ENCODE data around the gene HOXB4.

HOXB4 gene

GRCh38 chr17:48547808-48548522 is 30.2 kb downstream of the HOXB4 start:
- no peak overlapping the region for H3K27ac Mint-ChIP-seq
- peaks cover 5 to 7% of the 10 kb centered on the region in 2 donors for H3K4me1 Mint-ChIP-seq (ENCODE audit: low read depth in 2 of 2)
- no peaks in the 10 kb centered on the region for H3K9me3 Mint-ChIP-seq
- ATAC-seq (replicated peaks): no peak
- no peak for DNase-seq
- no peak overlapping the region for H3K4me3 Mint-ChIP-seq
- peaks cover 2% of the 10 kb centered on the region for H3K36me3 Mint-ChIP-seq (ENCODE audit: insufficient read depth)
- H3K27me3 Mint-ChIP-seq: peaks cover 15 to 17% of the 10 kb centered on the region in 2 donors

- Mint-ChIP-seq H3K27me3 (peaks cover 23 to 25% of the 10 kb centered on the region in 2 donors), H3K9me3 (no peaks in the 10 kb centered on the region), H3K27ac (no peak overlapping the region), H3K36me3 (ENCODE audit: insufficient read depth) (peaks cover 2% of the 10 kb centered on the region), H3K4me1 (ENCODE audit: low read depth in 2 of 2) (peaks cover 12% of the 10 kb centered on the region in 2 donors), H3K4me3 (no peak overlapping the region)
- no peak for DNase-seq
- ATAC-seq (replicated peaks): no peak
Measured at GRCh38 chr17:48546924-48547807, 31.0 kb downstream of the HOXB4 start.

- H3K36me3 Mint-ChIP-seq (ENCODE audit: insufficient read depth): peaks cover 6% of the 10 kb centered on the region
- no peaks in the 10 kb centered on the region for H3K9me3 Mint-ChIP-seq
- DNase-seq: no peak
- H3K27ac Mint-ChIP-seq: no peak overlapping the region
- H3K4me3 Mint-ChIP-seq: no peak overlapping the region
- H3K27me3 Mint-ChIP-seq: peaks cover 31 to 33% of the 10 kb centered on the region in 2 donors
- no peak for ATAC-seq (replicated peaks)
- H3K4me1 Mint-ChIP-seq (ENCODE audit: low read depth in 2 of 2): peaks cover 16 to 17% of the 10 kb centered on the region in 2 donors
Measured at GRCh38 chr17:48546137-48546923, 31.8 kb downstream of the HOXB4 start.

GRCh38 chr17:48545539-48545938 is 32.6 kb downstream of the HOXB4 start:
- Mint-ChIP-seq H3K4me1 (ENCODE audit: low read depth in 2 of 2) (peaks cover 20 to 21% of the 10 kb centered on the region in 2 donors), H3K9me3 (no peaks in the 10 kb centered on the region), H3K27ac (no peak overlapping the region), H3K27me3 (peaks cover 38 to 39% of the 10 kb centered on the region in 2 donors), H3K36me3 (ENCODE audit: insufficient read depth) (peaks cover 9% of the 10 kb centered on the region), H3K4me3 (peak overlapping the region; percentile 87 to 91)
- no peak for DNase-seq
- ATAC-seq (replicated peaks): no peak

GRCh38 chr17:48545022-48545375 is 33.2 kb downstream of the HOXB4 start, which contains the start of gene HOXB2:
TSS of gene HOXB2 (minus strand) at chr17:48545109. CDS start at chr17:48544911, 198 bp downstream.
- Mint-ChIP-seq H3K27me3 (peaks cover 38 to 39% of the 10 kb centered on the region in 2 donors), H3K4me3 (peak within 1 kb of the TSS; percentile 87 to 91), H3K9me3 (no peaks in the 10 kb centered on the region), H3K36me3 (ENCODE audit: insufficient read depth) (peaks cover 9% of the 10 kb centered on the region), H3K4me1 (ENCODE audit: low read depth in 2 of 2) (peaks cover 20 to 21% of the 10 kb centered on the region in 2 donors), H3K27ac (peak within 1 kb of the TSS; percentile 85 to 92)
- ATAC-seq (replicated peaks): no peak
- no peak for DNase-seq

GRCh38 chr17:48544349-48545021 is 33.7 kb downstream of the HOXB4 start:
- peaks cover 38 to 39% of the 10 kb centered on the region in 2 donors for H3K27me3 Mint-ChIP-seq
- ATAC-seq (replicated peaks) (no peak), DNase-seq (peak in 1 of 3 experiments; percentile 12)
- H3K4me1 Mint-ChIP-seq (ENCODE audit: low read depth in 2 of 2): peaks cover 20 to 21% of the 10 kb centered on the region in 2 donors
- H3K27ac Mint-ChIP-seq: peak overlapping the region; percentile 85 to 92
- peaks cover 9% of the 10 kb centered on the region for H3K36me3 Mint-ChIP-seq (ENCODE audit: insufficient read depth)
- no peaks in the 10 kb centered on the region for H3K9me3 Mint-ChIP-seq
- peak overlapping the region; percentile 87 to 91 for H3K4me3 Mint-ChIP-seq

- Mint-ChIP-seq H3K4me1 (ENCODE audit: low read depth in 2 of 2) (peaks cover 20 to 21% of the 10 kb centered on the region in 2 donors), H3K4me3 (peak overlapping the region; percentile 87 to 91), H3K9me3 (no peaks in the 10 kb centered on the region), H3K27ac (peak overlapping the region; percentile 85 to 92), H3K36me3 (ENCODE audit: insufficient read depth) (peaks cover 9% of the 10 kb centered on the region), H3K27me3 (peaks cover 38 to 39% of the 10 kb centered on the region in 2 donors)
- ATAC-seq (replicated peaks): peak; percentile 47
- DNase-seq: peak in 1 of 3 experiments; percentile 14
Measured at GRCh38 chr17:48543854-48544348, 34.2 kb downstream of the HOXB4 start.

- peaks cover 38 to 39% of the 10 kb centered on the region in 2 donors for H3K27me3 Mint-ChIP-seq
- peak overlapping the region; percentile 91 for H3K4me3 Mint-ChIP-seq
- DNase-seq (peak; percentile 41 to 53 (median 43)), ATAC-seq (replicated peaks) (peak; percentile 71)
- H3K4me1 Mint-ChIP-seq (ENCODE audit: low read depth in 2 of 2): peaks cover 20 to 21% of the 10 kb centered on the region in 2 donors
- H3K9me3 Mint-ChIP-seq: no peaks in the 10 kb centered on the region
- H3K27ac Mint-ChIP-seq: peak overlapping the region; percentile 92 to 99
- peaks cover 9% of the 10 kb centered on the region for H3K36me3 Mint-ChIP-seq (ENCODE audit: insufficient read depth)
Measured at GRCh38 chr17:48543107-48543853, 34.9 kb downstream of the HOXB4 start.

- DNase-seq (no peak), ATAC-seq (replicated peaks) (no peak)
- Mint-ChIP-seq H3K4me1 (ENCODE audit: low read depth in 2 of 2) (peaks cover 20 to 21% of the 10 kb centered on the region in 2 donors), H3K27me3 (peaks cover 38 to 39% of the 10 kb centered on the region in 2 donors), H3K4me3 (peak overlapping the region; percentile 91), H3K9me3 (no peaks in the 10 kb centered on the region), H3K27ac (peak overlapping the region; percentile 92 to 99), H3K36me3 (ENCODE audit: insufficient read depth) (peaks cover 9% of the 10 kb centered on the region)
Measured at GRCh38 chr17:48542698-48543106, 35.4 kb downstream of the HOXB4 start.

- peaks cover 9% of the 10 kb centered on the region for H3K36me3 Mint-ChIP-seq (ENCODE audit: insufficient read depth)
- H3K27me3 Mint-ChIP-seq: peaks cover 38 to 41% of the 10 kb centered on the region in 2 donors
- H3K9me3 Mint-ChIP-seq: no peaks in the 10 kb centered on the region
- peak in 1 of 3 experiments; percentile 15 for DNase-seq
- H3K27ac Mint-ChIP-seq: peak overlapping the region; percentile 92 to 99
- H3K4me1 Mint-ChIP-seq (ENCODE audit: low read depth in 2 of 2): peaks cover 20 to 21% of the 10 kb centered on the region in 2 donors
- peak overlapping the region; percentile 91 for H3K4me3 Mint-ChIP-seq
- no peak for ATAC-seq (replicated peaks)
Measured at GRCh38 chr17:48542114-48542656, 36.0 kb downstream of the HOXB4 start.

GRCh38 chr17:48541577-48542113 is 36.5 kb downstream of the HOXB4 start:
- ATAC-seq (replicated peaks): peak; percentile 33
- peak overlapping the region; percentile 92 to 99 for H3K27ac Mint-ChIP-seq
- H3K4me3 Mint-ChIP-seq: peak overlapping the region; percentile 91
- H3K9me3 Mint-ChIP-seq: no peaks in the 10 kb centered on the region
- peaks cover 20 to 21% of the 10 kb centered on the region in 2 donors for H3K4me1 Mint-ChIP-seq (ENCODE audit: low read depth in 2 of 2)
- peak in 1 of 3 experiments; percentile 24 for DNase-seq
- H3K36me3 Mint-ChIP-seq (ENCODE audit: insufficient read depth): peaks cover 9% of the 10 kb centered on the region
- H3K27me3 Mint-ChIP-seq: peaks cover 38 to 46% of the 10 kb centered on the region in 2 donors
